NCI-H2107 treated with DMSO at 0.1 percent for 48 hours (cell line): ENCODE results near the gene SDHC.
A peak's percentile ranks its signal among the peaks of the same experiment; 100 is the strongest.
"Not testable (repeated sequence)": the region's sequence is repeated elsewhere in the genome, so short reads cannot be mapped to it uniquely, and the experiment has no call there.

Experiments used
- DNase-seq: peaks from one replicate; lab custom pipeline; 2025; ENCODE audit not compliant: unreplicated experiment; lab: John Stamatoyannopoulos, UW

The SDHC gene

GRCh38 chr1:161381707-161382106 lies 67.5 kb downstream of the SDHC start:
- no peak for DNase-seq

GRCh38 chr1:161382214-161383019 lies 68.2 kb downstream of the SDHC start:
- peak; percentile 57 for DNase-seq

DNA sequence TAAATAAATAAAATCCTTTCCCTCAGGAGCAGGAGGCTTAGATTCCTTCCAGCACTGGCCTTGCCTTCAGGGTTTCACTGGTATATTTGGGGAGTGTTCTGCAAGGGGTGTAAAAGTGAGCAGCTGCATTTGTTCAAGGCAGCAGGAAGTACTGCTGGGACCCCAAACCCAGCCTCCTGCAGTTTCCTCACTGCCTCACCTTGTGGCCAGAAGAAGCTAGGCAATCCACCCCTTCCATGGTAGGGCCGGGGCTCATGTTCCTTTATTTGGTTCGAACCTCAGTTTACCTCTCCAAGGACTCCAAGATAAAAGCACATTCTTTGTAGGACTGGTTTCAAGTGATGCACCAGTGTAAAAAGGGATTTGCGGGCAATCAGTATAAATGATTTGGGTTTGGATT lies 74.5 kb downstream of the SDHC start:
- DNase-seq = no peak

DNA sequence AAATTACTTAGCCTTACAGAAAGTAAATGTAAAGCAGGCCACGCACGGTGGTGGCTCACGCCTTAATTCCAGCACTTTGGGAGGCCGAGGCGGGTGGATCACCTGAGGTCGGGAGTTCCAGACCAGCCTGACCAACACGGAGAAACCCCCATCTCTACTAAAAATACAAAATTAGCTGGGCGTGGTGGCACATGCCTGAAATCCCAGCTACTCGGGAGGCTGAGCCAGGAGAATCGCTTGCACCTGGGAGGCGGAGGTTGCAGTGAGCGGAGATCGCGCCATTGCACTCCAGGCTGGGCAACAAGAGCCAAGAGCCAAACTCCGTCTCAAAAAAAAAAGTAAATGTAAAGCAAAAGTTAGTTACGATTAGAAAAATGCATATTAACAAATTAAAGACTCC lies 75.0 kb downstream of the SDHC start:
- DNase-seq = not testable (repeated sequence)

DNA sequence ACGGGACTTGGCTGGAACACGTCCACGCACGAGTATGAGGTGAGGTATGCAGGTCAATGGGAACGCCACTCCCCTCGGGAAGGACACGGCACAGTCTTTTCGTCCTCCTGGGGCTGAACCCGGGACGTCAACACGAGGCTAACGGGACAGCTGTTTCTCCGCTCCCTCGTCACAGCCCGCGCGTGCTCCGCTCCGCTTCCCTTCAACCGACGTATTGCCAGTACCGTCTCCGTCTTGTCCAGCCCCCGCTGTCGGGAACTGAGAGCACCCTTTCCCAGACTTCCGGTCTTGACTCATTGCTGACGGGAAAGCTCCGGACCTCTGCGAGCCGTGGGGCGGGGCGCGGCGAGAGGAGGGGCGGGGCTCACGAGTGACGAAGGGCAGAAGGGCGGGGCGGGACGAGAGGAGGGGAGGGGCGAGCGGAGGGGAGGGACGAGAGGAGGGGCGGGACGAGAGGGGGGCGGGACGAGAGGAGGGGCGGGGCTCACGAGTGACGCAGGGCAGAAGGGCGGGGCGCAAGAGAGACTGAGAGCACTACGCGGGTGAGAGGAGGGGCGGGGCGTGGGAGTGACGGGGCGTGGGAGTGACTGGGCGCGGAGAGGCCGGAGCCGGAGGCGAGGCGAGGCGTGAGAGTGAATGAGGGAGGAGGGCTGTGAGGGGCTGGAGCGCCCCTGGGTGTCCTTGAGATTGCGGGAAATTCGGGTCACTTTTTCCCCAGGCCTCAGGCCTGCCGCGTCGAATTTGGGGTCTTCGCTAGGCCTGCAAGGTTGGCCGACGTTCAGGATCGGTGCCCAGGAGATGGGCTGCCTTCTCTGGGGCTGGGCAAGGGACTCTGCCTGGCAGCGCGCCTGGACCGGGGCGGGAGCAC lies 75.7 kb downstream of the SDHC start:
- peak; percentile 90 for DNase-seq

- DNase-seq = peak; percentile 16
Observed at GRCh38 chr1:161390559-161390858, 76.3 kb downstream of the SDHC start.

- not testable (repeated sequence) for DNase-seq
Observed at GRCh38 chr1:161391136-161391535, 77.0 kb downstream of the SDHC start.

- DNase-seq = no peak
Observed at GRCh38 chr1:161391611-161392010, 77.4 kb downstream of the SDHC start.

GRCh38 chr1:161393151-161393550 lies 79.0 kb downstream of the SDHC start:
- no peak for DNase-seq

DNA sequence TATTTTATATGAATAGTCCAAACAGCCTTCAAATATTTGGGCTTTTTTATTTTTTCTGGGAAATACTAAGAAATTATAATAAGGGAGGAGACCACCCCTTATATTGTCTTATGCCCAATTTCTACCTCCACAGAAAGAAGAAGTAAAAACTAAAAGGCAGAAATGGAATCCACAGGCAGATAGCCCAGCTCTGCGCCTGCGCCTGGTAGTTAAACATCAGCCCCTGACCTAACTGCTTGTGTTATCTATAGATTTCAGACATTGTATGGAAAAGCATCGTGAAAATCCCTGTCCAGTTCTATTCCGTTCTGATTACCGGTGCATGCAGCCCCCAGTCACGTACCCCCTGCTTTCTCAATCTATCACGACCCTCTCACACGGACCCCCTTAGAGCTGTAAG lies 82.9 kb downstream of the SDHC start:
- DNase-seq = not testable (repeated sequence)

- peak; percentile 57 for DNase-seq
Observed at GRCh38 chr1:161398900-161399256, 84.7 kb downstream of the SDHC start.

GRCh38 chr1:161399257-161399998 lies 85.2 kb downstream of the SDHC start:
- peak; percentile 79 for DNase-seq

- DNase-seq = no peak
Observed at GRCh38 chr1:161402446-161402845, 88.3 kb downstream of the SDHC start.

GRCh38 chr1:161404051-161404597 lies 89.9 kb downstream of the SDHC start:
- no peak for DNase-seq

DNA sequence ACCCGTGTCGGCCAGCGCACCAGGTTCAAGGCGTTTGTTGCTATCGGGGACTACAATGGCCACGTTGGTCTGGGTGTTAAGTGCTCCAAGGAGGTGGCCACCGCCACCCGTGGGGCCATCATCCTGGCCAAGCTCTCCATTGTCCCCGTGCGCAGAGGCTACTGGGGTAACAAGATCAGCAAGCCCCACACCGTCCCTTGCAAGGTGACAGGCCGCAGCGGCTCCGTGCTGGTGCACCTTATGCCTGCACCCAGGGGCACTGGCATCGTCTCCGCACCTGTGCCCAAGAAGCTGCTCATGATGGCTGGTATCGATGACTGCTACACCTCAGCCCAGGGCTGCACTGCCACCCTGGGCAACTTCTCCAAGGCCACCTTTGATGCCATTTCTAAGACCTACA lies 92.4 kb downstream of the SDHC start:
- not testable (repeated sequence) for DNase-seq

- no peak for DNase-seq
Observed at GRCh38 chr1:161407451-161407985, 93.3 kb downstream of the SDHC start.

GRCh38 chr1:161408429-161409052 lies 94.4 kb downstream of the SDHC start:
- no peak for DNase-seq

DNA sequence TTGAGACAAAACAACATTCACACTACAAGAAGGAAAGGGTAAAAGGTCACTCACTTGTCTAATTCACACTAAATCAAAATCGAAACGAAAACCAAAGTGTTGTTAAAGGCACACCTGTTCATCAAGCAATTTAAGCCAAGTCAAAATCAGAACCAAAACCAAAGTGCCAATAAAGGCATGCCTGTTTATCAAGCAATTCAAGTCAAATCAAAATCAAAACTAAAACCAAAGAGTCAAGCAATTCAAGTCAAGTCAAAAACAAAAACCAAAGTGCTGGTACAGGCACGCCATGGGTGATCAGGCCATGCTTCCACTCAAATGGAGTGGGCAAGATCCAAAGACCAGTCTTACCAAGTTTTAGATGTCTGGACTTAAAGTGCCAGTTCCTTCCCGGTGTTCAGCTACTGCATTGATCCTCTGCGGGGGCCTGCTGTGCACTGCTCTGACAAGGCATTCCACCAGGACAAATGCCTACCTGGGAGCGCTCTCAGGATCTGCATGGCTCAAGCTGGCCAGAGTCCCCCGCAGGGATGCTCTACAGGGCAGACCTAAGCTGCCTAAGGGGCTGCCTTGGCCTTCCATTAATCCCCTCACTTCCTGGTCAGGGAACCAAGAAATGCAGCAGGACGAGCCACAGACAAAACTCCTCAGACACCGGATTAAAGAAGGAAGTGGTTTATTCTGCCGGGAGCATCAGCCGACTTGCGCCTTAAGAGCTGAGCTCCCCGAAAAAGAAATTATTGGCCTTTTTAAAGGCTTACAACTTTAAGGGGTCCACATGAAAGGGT lies 95.9 kb downstream of the SDHC start:
- DNase-seq = not testable (repeated sequence)

- DNase-seq = not testable (repeated sequence)
Observed at GRCh38 chr1:161410636-161410970, 96.4 kb downstream of the SDHC start.
